ENCODE results near the gene USP17L15.
"Not testable (repeated sequence)": the region's sequence is repeated elsewhere in the genome, so short reads cannot be mapped to it uniquely, and the experiment has no call there.

USP17L15 gene

GRCh38 chr4:9234085-9234484 lies at the start of gene USP17L15:
Gene USP17L15, plus strand, starts transcription at chr4:9234385. Its CDS starts 0 bp downstream, at chr4:9234385.
- not testable (repeated sequence) for H3K9me2 ChIP-seq (replicated peaks; ENCODE audit: insufficient read depth, low read length); H3K4me2 ChIP-seq (ENCODE audit: low read depth, low read length, poor library complexity, severe bottlenecking); H3K27me3 ChIP-seq (ENCODE audit: low read length); H3F3A ChIP-seq (ENCODE audit: insufficient read depth); H3K79me2 ChIP-seq (ENCODE audit: insufficient read depth, low read length); H3K9ac ChIP-seq (ENCODE audit: low read length); H3K9me3 ChIP-seq (ENCODE audit: insufficient read depth, low read length); H3K36me3 ChIP-seq (ENCODE audit: low read length); H4K20me1 ChIP-seq (ENCODE audit: low read depth, low read length); H3K27ac ChIP-seq (ENCODE audit: low read depth, low read length); H2AFZ ChIP-seq (ENCODE audit: low read depth, low read length, severe bottlenecking); H3K4me3 ChIP-seq (ENCODE audit: insufficient read depth, low read length, poor library complexity, severe bottlenecking)

GRCh38 chr4:9210357-9210756 lies 23.8 kb upstream of the USP17L15 start, which contains the start of gene USP17L10:
Gene USP17L10, plus strand, starts transcription at chr4:9210657. Its CDS starts 0 bp downstream, at chr4:9210657.
- H3K27me3 ChIP-seq (ENCODE audit: low read length); H3K4me3 ChIP-seq (ENCODE audit: insufficient read depth, low read length, poor library complexity, severe bottlenecking); H3K9me3 ChIP-seq (ENCODE audit: insufficient read depth, low read length); H3K4me2 ChIP-seq (ENCODE audit: low read depth, low read length, poor library complexity, severe bottlenecking); H3K27ac ChIP-seq (ENCODE audit: low read depth, low read length); H4K20me1 ChIP-seq (ENCODE audit: low read depth, low read length); H3K9me2 ChIP-seq (replicated peaks; ENCODE audit: insufficient read depth, low read length); H3K9ac ChIP-seq (ENCODE audit: low read length); H3F3A ChIP-seq (ENCODE audit: insufficient read depth); H2AFZ ChIP-seq (ENCODE audit: low read depth, low read length, severe bottlenecking); H3K79me2 ChIP-seq (ENCODE audit: insufficient read depth, low read length); H3K36me3 ChIP-seq (ENCODE audit: low read length): not testable (repeated sequence)

GRCh38 chr4:9214701-9215100 lies 19.5 kb upstream of the USP17L15 start:
- H3K4me2 ChIP-seq (ENCODE audit: low read depth, low read length, poor library complexity, severe bottlenecking); H2AFZ ChIP-seq (ENCODE audit: low read depth, low read length, severe bottlenecking); H3K9me3 ChIP-seq (ENCODE audit: insufficient read depth, low read length); H3K36me3 ChIP-seq (ENCODE audit: low read length); H3F3A ChIP-seq (ENCODE audit: insufficient read depth); H3K27me3 ChIP-seq (ENCODE audit: low read length); H3K4me3 ChIP-seq (ENCODE audit: insufficient read depth, low read length, poor library complexity, severe bottlenecking); H4K20me1 ChIP-seq (ENCODE audit: low read depth, low read length); H3K79me2 ChIP-seq (ENCODE audit: insufficient read depth, low read length); H3K9me2 ChIP-seq (replicated peaks; ENCODE audit: insufficient read depth, low read length); H3K9ac ChIP-seq (ENCODE audit: low read length); H3K27ac ChIP-seq (ENCODE audit: low read depth, low read length): not testable (repeated sequence)

- not testable (repeated sequence) for H3F3A ChIP-seq (ENCODE audit: insufficient read depth); H3K4me3 ChIP-seq (ENCODE audit: insufficient read depth, low read length, poor library complexity, severe bottlenecking); H3K79me2 ChIP-seq (ENCODE audit: insufficient read depth, low read length); H3K36me3 ChIP-seq (ENCODE audit: low read length); H4K20me1 ChIP-seq (ENCODE audit: low read depth, low read length); H3K27me3 ChIP-seq (ENCODE audit: low read length); H3K4me2 ChIP-seq (ENCODE audit: low read depth, low read length, poor library complexity, severe bottlenecking); H3K9me3 ChIP-seq (ENCODE audit: insufficient read depth, low read length); H3K9ac ChIP-seq (ENCODE audit: low read length); H3K27ac ChIP-seq (ENCODE audit: low read depth, low read length); H3K9me2 ChIP-seq (replicated peaks; ENCODE audit: insufficient read depth, low read length); H2AFZ ChIP-seq (ENCODE audit: low read depth, low read length, severe bottlenecking)
These were observed 19.1 kb upstream of the USP17L15 start, which contains the start of gene USP17L11 for GRCh38 chr4:9215105-9215504. Gene USP17L11, plus strand, starts transcription at chr4:9215405. Its CDS starts 0 bp downstream, at chr4:9215405.

GRCh38 chr4:9219852-9220251 lies 14.3 kb upstream of the USP17L15 start, which contains the start of gene USP17L12:
Gene USP17L12, plus strand, starts transcription at chr4:9220152. Its CDS starts 0 bp downstream, at chr4:9220152.
- H3K27ac ChIP-seq (ENCODE audit: low read depth, low read length); H3K4me2 ChIP-seq (ENCODE audit: low read depth, low read length, poor library complexity, severe bottlenecking); H3K27me3 ChIP-seq (ENCODE audit: low read length); H3K79me2 ChIP-seq (ENCODE audit: insufficient read depth, low read length); H2AFZ ChIP-seq (ENCODE audit: low read depth, low read length, severe bottlenecking); H3K36me3 ChIP-seq (ENCODE audit: low read length); H3K9ac ChIP-seq (ENCODE audit: low read length); H3F3A ChIP-seq (ENCODE audit: insufficient read depth); H4K20me1 ChIP-seq (ENCODE audit: low read depth, low read length); H3K9me3 ChIP-seq (ENCODE audit: insufficient read depth, low read length); H3K4me3 ChIP-seq (ENCODE audit: insufficient read depth, low read length, poor library complexity, severe bottlenecking); H3K9me2 ChIP-seq (replicated peaks; ENCODE audit: insufficient read depth, low read length): not testable (repeated sequence)

GRCh38 chr4:9224596-9224995 lies 9.6 kb upstream of the USP17L15 start, which contains the start of gene USP17L13:
Gene USP17L13, plus strand, starts transcription at chr4:9224896. Its CDS starts 0 bp downstream, at chr4:9224896.
- not testable (repeated sequence) for H3K27me3 ChIP-seq (ENCODE audit: low read length); H3K27ac ChIP-seq (ENCODE audit: low read depth, low read length); H3K79me2 ChIP-seq (ENCODE audit: insufficient read depth, low read length); H3K9me2 ChIP-seq (replicated peaks; ENCODE audit: insufficient read depth, low read length); H4K20me1 ChIP-seq (ENCODE audit: low read depth, low read length); H2AFZ ChIP-seq (ENCODE audit: low read depth, low read length, severe bottlenecking); H3K36me3 ChIP-seq (ENCODE audit: low read length); H3K4me3 ChIP-seq (ENCODE audit: insufficient read depth, low read length, poor library complexity, severe bottlenecking); H3K9ac ChIP-seq (ENCODE audit: low read length); H3K9me3 ChIP-seq (ENCODE audit: insufficient read depth, low read length); H3F3A ChIP-seq (ENCODE audit: insufficient read depth); H3K4me2 ChIP-seq (ENCODE audit: low read depth, low read length, poor library complexity, severe bottlenecking)

- H3F3A ChIP-seq (ENCODE audit: insufficient read depth); H3K27ac ChIP-seq (ENCODE audit: low read depth, low read length); H3K36me3 ChIP-seq (ENCODE audit: low read length); H3K4me3 ChIP-seq (ENCODE audit: insufficient read depth, low read length, poor library complexity, severe bottlenecking); H3K4me2 ChIP-seq (ENCODE audit: low read depth, low read length, poor library complexity, severe bottlenecking); H3K9me3 ChIP-seq (ENCODE audit: insufficient read depth, low read length); H3K9ac ChIP-seq (ENCODE audit: low read length); H2AFZ ChIP-seq (ENCODE audit: low read depth, low read length, severe bottlenecking); H4K20me1 ChIP-seq (ENCODE audit: low read depth, low read length); H3K79me2 ChIP-seq (ENCODE audit: insufficient read depth, low read length); H3K27me3 ChIP-seq (ENCODE audit: low read length); H3K9me2 ChIP-seq (replicated peaks; ENCODE audit: insufficient read depth, low read length): not testable (repeated sequence)
These were observed 3.9 kb upstream of the USP17L15 start for GRCh38 chr4:9230249-9230648.

GRCh38 chr4:9238461-9238860 lies 4.3 kb downstream of the USP17L15 start:
- H3K9me2 ChIP-seq (replicated peaks; ENCODE audit: insufficient read depth, low read length); H3K4me2 ChIP-seq (ENCODE audit: low read depth, low read length, poor library complexity, severe bottlenecking); H3K9me3 ChIP-seq (ENCODE audit: insufficient read depth, low read length); H3K4me3 ChIP-seq (ENCODE audit: insufficient read depth, low read length, poor library complexity, severe bottlenecking); H3F3A ChIP-seq (ENCODE audit: insufficient read depth); H3K79me2 ChIP-seq (ENCODE audit: insufficient read depth, low read length); H3K36me3 ChIP-seq (ENCODE audit: low read length); H3K27ac ChIP-seq (ENCODE audit: low read depth, low read length); H3K9ac ChIP-seq (ENCODE audit: low read length); H2AFZ ChIP-seq (ENCODE audit: low read depth, low read length, severe bottlenecking); H4K20me1 ChIP-seq (ENCODE audit: low read depth, low read length); H3K27me3 ChIP-seq (ENCODE audit: low read length): not testable (repeated sequence)

Data from SU-DHL-6 (cell line).